Measurements from ENCODE around the gene ASB15.

GRCh38 chr7:123656544-123657303, 55.1 kb downstream of the ASB15 start:
- TF ChIP-seq, protein P1, sequence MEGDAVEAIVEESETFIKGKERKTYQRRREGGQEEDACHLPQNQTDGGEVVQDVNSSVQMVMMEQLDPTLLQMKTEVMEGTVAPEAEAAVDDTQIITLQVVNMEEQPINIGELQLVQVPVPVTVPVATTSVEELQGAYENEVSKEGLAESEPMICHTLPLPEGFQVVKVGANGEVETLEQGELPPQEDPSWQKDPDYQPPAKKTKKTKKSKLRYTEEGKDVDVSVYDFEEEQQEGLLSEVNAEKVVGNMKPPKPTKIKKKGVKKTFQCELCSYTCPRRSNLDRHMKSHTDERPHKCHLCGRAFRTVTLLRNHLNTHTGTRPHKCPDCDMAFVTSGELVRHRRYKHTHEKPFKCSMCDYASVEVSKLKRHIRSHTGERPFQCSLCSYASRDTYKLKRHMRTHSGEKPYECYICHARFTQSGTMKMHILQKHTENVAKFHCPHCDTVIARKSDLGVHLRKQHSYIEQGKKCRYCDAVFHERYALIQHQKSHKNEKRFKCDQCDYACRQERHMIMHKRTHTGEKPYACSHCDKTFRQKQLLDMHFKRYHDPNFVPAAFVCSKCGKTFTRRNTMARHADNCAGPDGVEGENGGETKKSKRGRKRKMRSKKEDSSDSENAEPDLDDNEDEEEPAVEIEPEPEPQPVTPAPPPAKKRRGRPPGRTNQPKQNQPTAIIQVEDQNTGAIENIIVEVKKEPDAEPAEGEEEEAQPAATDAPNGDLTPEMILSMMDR (IDR thresholded peaks at IDR 0.05; ENCODE audit: control extremely low read depth in 1 of 3, insufficient read depth in 1 of 3, low read depth in 1 of 3, low read length in 3 of 3) = no peak
- no peak for TF ChIP-seq TAF1 (IDR thresholded peaks at IDR 0.05; ENCODE audit: low read depth, low read length)
- TF ChIP-seq EZH2 (IDR thresholded peaks at IDR 0.05; ENCODE audit: low read depth, low read length, severe bottlenecking) = no peak
- no peak for TF ChIP-seq GABPA (IDR thresholded peaks at IDR 0.05; ENCODE audit: borderline replicate concordance, insufficient read depth, low read length)
- no peak for TF ChIP-seq EP300 (IDR thresholded peaks at IDR 0.05; ENCODE audit: borderline replicate concordance in 1 of 2, low read depth in 2 of 2, low read length in 2 of 2)
- TF ChIP-seq, protein P2, sequence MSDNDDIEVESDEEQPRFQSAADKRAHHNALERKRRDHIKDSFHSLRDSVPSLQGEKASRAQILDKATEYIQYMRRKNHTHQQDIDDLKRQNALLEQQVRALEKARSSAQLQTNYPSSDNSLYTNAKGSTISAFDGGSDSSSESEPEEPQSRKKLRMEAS (IDR thresholded peaks at IDR 0.05) = no peak
- no peak for TF ChIP-seq JUND (IDR thresholded peaks at IDR 0.05; ENCODE audit: low read length)
- TF ChIP-seq ASH2L (IDR thresholded peaks at IDR 0.05; ENCODE audit: low read length) = no peak
- TF ChIP-seq RXRA (IDR thresholded peaks at IDR 0.05; ENCODE audit: insufficient read depth, low read depth, low read length) = no peak
- TF ChIP-seq, protein P3, sequence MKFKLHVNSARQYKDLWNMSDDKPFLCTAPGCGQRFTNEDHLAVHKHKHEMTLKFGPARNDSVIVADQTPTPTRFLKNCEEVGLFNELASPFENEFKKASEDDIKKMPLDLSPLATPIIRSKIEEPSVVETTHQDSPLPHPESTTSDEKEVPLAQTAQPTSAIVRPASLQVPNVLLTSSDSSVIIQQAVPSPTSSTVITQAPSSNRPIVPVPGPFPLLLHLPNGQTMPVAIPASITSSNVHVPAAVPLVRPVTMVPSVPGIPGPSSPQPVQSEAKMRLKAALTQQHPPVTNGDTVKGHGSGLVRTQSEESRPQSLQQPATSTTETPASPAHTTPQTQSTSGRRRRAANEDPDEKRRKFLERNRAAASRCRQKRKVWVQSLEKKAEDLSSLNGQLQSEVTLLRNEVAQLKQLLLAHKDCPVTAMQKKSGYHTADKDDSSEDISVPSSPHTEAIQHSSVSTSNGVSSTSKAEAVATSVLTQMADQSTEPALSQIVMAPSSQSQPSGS (IDR thresholded peaks at IDR 0.05; ENCODE audit: low read length) = no peak
- TF ChIP-seq POLR2AphosphoS5 (IDR thresholded peaks at IDR 0.05; ENCODE audit: low read depth, low read length) = no peak
